ENCODE measurements around the gene TSPAN12. TPM values are rescaled to one million over a fixed set of nuclear protein-coding genes. Genes with fewer than 3 reads are reported as not detected.

Gene TSPAN12
- total and polyA plus RNA-seq, 2 of the 8 experiments (the other 6 are each of a cell fraction or from before 2014, with no cell fraction given) = 6.1 to 17.9 TPM

DNA sequence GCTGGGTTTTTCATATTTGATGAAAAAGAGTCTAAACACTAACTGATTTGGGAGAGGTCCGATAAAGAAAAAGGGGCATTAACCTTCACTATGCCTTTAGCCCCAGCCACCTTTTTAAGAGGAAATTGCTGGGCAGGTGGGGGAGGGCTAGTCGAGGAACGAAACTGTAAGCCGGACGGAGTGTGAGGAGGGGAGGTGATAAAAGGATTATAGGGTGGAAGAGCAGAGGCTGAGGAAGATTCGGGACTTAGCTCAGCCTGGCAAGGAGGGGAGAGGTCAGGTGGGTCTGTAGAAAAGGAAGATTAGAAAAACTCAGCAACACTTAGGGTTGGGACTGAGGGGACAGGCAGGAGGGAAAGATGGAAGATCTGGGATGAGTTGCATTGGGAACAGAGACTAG, 77.0 kb downstream of the TSPAN12 start (continued):
- TF ChIP-seq CHD7 (IDR thresholded peaks at IDR 0.05; ENCODE audit: insufficient replicate concordance, low read length) = no peak
- no peak for TF ChIP-seq KDM1A (IDR thresholded peaks at IDR 0.05; ENCODE audit: borderline replicate concordance, low read length)
- no peak for TF ChIP-seq HDAC6 (IDR thresholded peaks at IDR 0.05; ENCODE audit: low read depth, low read length)
- TF ChIP-seq E2F6 (IDR thresholded peaks at IDR 0.05) = no peak
- TF ChIP-seq SP4 (IDR thresholded peaks at IDR 0.05; ENCODE audit: low read length) = no peak
- TF ChIP-seq ASH2L (IDR thresholded peaks at IDR 0.05; ENCODE audit: low read length) = no peak
- no peak for TF ChIP-seq CHD2 (IDR thresholded peaks at IDR 0.05; ENCODE audit: low read length)
- TF ChIP-seq TCF12 (IDR thresholded peaks at IDR 0.05; ENCODE audit: low read depth, low read length) = no peak
- no peak for TF ChIP-seq SRF (IDR thresholded peaks at IDR 0.05; ENCODE audit: low read depth, low read length)
- no peak for TF ChIP-seq JUND (IDR thresholded peaks at IDR 0.05; ENCODE audit: low read length)
- no peak for TF ChIP-seq SP2 (IDR thresholded peaks at IDR 0.05; ENCODE audit: low read length)
- TF ChIP-seq RBBP5 (IDR thresholded peaks at IDR 0.05; ENCODE audit: borderline replicate concordance, low read depth, low read length) = no peak
- TF ChIP-seq RXRA (IDR thresholded peaks at IDR 0.05; ENCODE audit: insufficient read depth, low read depth, low read length) = no peak

All from H1 (cell line).